ENCODE data around the gene HDAC3.

The HDAC3 gene

DNA sequence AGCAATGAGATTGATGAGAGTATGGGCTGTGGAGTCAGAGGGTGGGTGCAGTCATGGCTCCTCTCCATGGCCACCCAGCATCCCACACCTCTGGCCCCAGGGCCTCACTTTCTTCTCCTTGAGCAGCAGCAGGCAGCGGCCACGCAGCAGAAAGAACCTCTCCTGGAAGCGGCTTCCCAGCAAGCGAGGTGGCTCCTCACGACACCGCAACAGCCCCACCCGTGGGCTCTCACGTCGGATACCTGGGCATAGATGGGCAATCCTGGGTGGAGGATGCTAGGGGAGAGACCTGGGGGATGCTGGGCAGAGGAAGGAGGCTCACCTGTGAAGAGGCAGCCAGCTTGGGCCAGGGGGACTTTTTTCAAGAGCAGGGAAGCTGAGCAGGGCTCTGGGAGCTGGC is 19.7 kb upstream of the HDAC3 start:
- H3K27me3 ChIP-seq (ENCODE audit: control insufficient read depth, insufficient read depth, low read length) = no peaks in the 10 kb centered on the region
- peaks cover 4% of the 10 kb centered on the region for H3K4me1 ChIP-seq (ENCODE audit: control insufficient read depth, low read depth, low read length)
- H3K4me3 ChIP-seq (ENCODE audit: low read length) = no peak overlapping the region
- H3K36me3 ChIP-seq (ENCODE audit: control insufficient read depth, low read depth, low read length) = peaks cover 52% of the 10 kb centered on the region
- no peak overlapping the region for H3K9ac ChIP-seq (ENCODE audit: low read length)
- H3K9me3 ChIP-seq (ENCODE audit: control insufficient read depth, low read depth, low read length) = no peaks in the 10 kb centered on the region
- no peak overlapping the region for H3K27ac ChIP-seq (ENCODE audit: low read length)

DNA sequence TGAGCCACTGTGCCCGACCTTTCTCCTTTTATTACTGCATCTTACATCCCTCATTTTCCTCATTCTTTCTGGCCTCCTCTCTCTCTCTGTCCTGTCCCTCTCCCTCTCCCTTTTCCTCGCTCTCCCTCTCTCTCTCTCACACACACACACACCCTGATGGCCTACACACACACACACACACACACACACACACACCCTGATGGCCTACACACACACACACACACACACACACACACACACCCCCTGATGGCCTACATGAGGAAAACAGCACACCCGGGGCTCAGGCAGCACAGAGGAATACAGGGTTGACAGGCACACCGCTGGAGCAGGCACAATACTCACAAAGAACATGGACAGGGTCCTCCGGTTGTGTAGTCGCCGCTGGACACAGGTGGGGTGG is 18.4 kb upstream of the HDAC3 start:
- H3K9ac ChIP-seq (ENCODE audit: low read length) = no peak overlapping the region
- no peaks in the 10 kb centered on the region for H3K9me3 ChIP-seq (ENCODE audit: control insufficient read depth, low read depth, low read length)
- H3K4me1 ChIP-seq (ENCODE audit: control insufficient read depth, low read depth, low read length) = peaks cover 4% of the 10 kb centered on the region
- H3K27me3 ChIP-seq (ENCODE audit: control insufficient read depth, insufficient read depth, low read length) = no peaks in the 10 kb centered on the region
- no peak overlapping the region for H3K27ac ChIP-seq (ENCODE audit: low read length)
- H3K36me3 ChIP-seq (ENCODE audit: control insufficient read depth, low read depth, low read length) = peaks cover 51% of the 10 kb centered on the region
- H3K4me3 ChIP-seq (ENCODE audit: low read length) = no peak overlapping the region

DNA sequence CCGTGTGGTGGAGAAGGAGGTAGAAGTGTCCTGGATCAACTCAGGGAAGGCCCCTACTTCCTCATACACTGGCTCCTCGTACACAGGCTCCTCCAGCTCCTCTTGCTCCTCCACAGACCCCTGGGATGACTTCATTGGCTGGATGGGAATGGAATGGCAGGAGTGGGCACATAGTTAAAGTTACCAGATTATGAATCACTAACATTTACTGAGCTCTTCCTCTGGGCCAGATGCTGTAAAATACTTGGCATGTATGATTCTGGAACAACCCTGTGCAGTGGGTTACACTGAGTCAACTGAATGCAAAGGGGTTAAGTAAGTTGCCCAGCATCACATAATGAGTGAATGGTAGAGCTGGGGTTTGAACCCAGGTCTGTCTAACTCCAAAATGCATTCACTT is 17.6 kb upstream of the HDAC3 start:
- peaks cover 4% of the 10 kb centered on the region for H3K4me1 ChIP-seq (ENCODE audit: control insufficient read depth, low read depth, low read length)
- no peaks in the 10 kb centered on the region for H3K27me3 ChIP-seq (ENCODE audit: control insufficient read depth, insufficient read depth, low read length)
- no peak overlapping the region for H3K9ac ChIP-seq (ENCODE audit: low read length)
- H3K4me3 ChIP-seq (ENCODE audit: low read length) = no peak overlapping the region
- H3K27ac ChIP-seq (ENCODE audit: low read length) = no peak overlapping the region
- peaks cover 49% of the 10 kb centered on the region for H3K36me3 ChIP-seq (ENCODE audit: control insufficient read depth, low read depth, low read length)
- H3K9me3 ChIP-seq (ENCODE audit: control insufficient read depth, low read depth, low read length) = no peaks in the 10 kb centered on the region

DNA sequence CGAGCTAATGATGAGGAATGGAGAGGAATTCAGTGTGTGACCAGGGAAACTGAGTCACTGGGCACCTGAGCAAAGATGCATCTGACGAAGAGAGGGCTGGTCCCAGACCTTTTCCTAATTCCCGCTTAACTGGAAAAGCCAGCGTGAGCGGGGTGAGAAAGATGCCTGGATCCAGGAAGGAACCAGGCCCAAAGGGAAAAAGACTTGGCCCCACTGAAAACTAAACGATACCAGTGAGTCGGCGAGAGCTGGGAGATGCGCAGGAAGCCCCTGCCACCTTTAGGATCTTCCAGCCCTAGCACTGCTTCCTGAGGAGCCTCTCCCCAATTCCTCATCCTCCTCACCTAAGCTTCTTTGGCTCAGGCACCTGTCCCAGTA is 15.1 kb upstream of the HDAC3 start:
- H3K9me3 ChIP-seq (ENCODE audit: control insufficient read depth, low read depth, low read length) = no peaks in the 10 kb centered on the region
- peak overlapping the region; percentile 78 for H3K4me3 ChIP-seq (ENCODE audit: low read length)
- no peak overlapping the region for H3K9ac ChIP-seq (ENCODE audit: low read length)
- H3K4me1 ChIP-seq (ENCODE audit: control insufficient read depth, low read depth, low read length) = peaks cover 4% of the 10 kb centered on the region
- H3K27ac ChIP-seq (ENCODE audit: low read length) = no peak overlapping the region
- peaks cover 32% of the 10 kb centered on the region for H3K36me3 ChIP-seq (ENCODE audit: control insufficient read depth, low read depth, low read length)
- no peaks in the 10 kb centered on the region for H3K27me3 ChIP-seq (ENCODE audit: control insufficient read depth, insufficient read depth, low read length)

DNA sequence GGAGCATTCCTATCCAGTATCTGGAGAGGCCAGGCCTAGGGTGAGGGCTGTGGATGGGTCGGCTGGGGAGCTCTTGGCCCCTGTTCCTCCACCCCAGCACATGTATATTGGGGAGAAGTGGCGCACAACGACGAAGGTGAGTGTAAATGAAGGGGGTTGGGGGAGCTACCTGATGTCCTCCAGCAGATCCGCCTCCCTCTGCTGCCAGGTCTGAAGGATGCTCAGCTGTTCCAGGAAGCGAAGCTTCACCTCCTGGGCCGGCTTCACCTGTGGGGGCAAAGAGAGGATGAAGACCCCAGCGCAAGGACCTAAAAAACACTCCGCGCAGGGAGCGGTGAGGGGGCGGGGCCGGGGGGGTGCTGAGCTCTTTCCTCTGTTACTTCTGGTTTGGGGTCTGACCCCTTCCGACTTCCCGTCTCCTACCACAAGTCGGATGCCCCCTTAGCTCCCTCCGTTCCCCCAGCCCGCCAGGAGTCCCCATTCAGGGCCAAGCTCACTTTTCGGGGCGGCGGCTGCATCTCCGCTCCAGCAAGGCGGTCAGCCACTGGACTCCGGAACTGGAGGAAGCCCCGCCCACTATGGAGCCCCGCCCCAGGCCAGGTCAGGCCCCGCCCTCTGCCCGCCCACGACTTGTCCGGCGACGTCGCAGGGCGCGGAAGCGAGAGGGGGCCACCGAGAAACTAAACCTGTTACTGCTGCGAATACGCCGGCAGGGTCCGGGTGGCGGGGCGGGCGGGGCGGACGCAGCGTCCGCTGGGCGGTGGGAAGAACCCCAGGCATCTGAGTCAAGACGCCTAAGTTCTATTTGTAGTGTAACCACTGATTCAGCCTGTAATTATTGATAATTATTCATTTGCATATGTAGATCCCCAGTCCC is 14.4 kb upstream of the HDAC3 start, which contains the start of gene FCHSD1:
Gene FCHSD1, minus strand, starts transcription at position 568 of the 877 bp plus-strand sequence. Its CDS starts 50 bp downstream, at position 518.
- Histone ChIP-seq H3K36me3 (ENCODE audit: control insufficient read depth, low read depth, low read length) (peaks cover 25% of the 10 kb centered on the region), H3K27ac (ENCODE audit: low read length) (no peak within 1 kb of the TSS), H3K27me3 (ENCODE audit: control insufficient read depth, insufficient read depth, low read length) (no peaks in the 10 kb centered on the region), H3K9me3 (ENCODE audit: control insufficient read depth, low read depth, low read length) (no peaks in the 10 kb centered on the region), H3K4me3 (ENCODE audit: low read length) (peak within 1 kb of the TSS; percentile 78), H3K9ac (ENCODE audit: low read length) (peak within 1 kb of the TSS; percentile 34), H3K4me1 (ENCODE audit: control insufficient read depth, low read depth, low read length) (peaks cover 4% of the 10 kb centered on the region)

DNA sequence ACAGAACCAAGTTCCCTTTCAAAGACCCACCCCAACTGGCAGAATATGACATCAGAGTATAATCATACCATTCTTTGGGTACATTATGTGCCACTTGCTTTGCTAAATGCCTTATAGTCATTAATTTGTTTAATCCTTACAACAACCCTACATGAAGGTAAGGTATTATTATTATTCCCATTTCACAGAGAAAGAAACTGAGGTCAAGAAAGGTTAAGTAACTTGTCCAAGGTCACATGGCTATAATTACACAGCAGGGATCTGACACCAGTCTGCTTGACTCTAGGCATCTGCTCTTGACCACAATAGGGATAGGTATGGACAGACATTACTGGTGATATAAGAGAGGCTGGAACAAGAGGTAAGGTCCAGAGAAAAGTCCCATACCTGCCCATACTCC is 13.3 kb upstream of the HDAC3 start:
- Histone ChIP-seq H3K36me3 (ENCODE audit: control insufficient read depth, low read depth, low read length) (peaks cover 17% of the 10 kb centered on the region), H3K27me3 (ENCODE audit: control insufficient read depth, insufficient read depth, low read length) (no peaks in the 10 kb centered on the region), H3K4me1 (ENCODE audit: control insufficient read depth, low read depth, low read length) (peaks cover 4% of the 10 kb centered on the region), H3K27ac (ENCODE audit: low read length) (no peak overlapping the region), H3K9me3 (ENCODE audit: control insufficient read depth, low read depth, low read length) (no peaks in the 10 kb centered on the region), H3K4me3 (ENCODE audit: low read length) (no peak overlapping the region), H3K9ac (ENCODE audit: low read length) (no peak overlapping the region)

DNA sequence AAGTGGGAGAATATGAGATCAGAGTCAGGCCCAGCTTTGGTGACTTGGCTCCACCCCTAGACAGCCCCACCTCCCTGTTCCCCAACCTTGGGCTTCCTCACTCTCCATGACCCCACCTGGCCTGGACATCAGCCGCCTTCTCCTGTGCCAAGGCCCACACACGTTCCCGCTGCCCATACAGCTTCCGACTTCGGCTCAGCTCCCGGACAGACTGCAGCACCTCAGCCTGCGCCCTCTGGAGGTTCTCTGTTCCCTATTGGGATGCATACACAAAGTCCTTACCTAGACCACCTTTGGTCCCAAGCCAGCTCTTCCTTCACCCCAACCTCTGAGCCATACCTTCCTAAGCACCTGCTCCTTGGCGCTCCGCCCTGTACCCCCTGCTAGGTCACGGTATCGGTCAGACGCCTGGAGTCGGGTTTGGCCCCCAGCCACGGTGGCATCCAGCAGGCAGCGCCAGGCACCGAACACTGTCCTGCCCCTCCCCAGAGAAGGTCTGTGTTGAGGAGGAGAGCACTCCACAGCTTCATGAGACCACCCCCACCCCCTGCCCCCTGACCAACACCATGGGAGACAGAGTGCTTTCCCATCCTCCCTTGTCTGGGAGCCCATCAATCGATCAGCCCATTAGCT is 12.5 kb upstream of the HDAC3 start:
- no peaks in the 10 kb centered on the region for H3K9me3 ChIP-seq (ENCODE audit: control insufficient read depth, low read depth, low read length)
- H3K36me3 ChIP-seq (ENCODE audit: control insufficient read depth, low read depth, low read length) = peaks cover 16% of the 10 kb centered on the region
- no peak overlapping the region for H3K9ac ChIP-seq (ENCODE audit: low read length)
- H3K4me3 ChIP-seq (ENCODE audit: low read length) = no peak overlapping the region
- no peak overlapping the region for H3K27ac ChIP-seq (ENCODE audit: low read length)
- peaks cover 4% of the 10 kb centered on the region for H3K4me1 ChIP-seq (ENCODE audit: control insufficient read depth, low read depth, low read length)
- no peaks in the 10 kb centered on the region for H3K27me3 ChIP-seq (ENCODE audit: control insufficient read depth, insufficient read depth, low read length)

DNA sequence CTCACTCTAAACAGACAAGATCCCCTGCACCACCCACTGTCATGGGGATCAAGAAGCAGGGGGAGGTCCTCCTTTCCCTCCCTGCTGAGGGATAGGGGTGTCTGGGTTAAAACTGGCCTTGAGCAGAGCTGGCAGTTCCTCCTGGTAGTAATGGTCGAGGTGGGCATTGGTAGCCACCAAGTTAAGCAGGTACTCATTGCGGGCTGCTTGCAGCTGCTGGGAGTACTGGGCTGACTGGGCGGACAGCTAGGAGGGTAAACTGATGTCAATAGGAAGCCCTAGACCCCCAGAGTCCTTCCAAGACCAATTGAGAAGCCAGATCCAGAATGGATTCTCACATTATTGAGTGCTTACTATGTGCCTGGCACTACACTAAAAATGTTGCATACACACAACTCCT is 11.2 kb upstream of the HDAC3 start:
- Histone ChIP-seq H3K36me3 (ENCODE audit: control insufficient read depth, low read depth, low read length) (peaks cover 6% of the 10 kb centered on the region), H3K4me3 (ENCODE audit: low read length) (no peak overlapping the region), H3K9me3 (ENCODE audit: control insufficient read depth, low read depth, low read length) (no peaks in the 10 kb centered on the region), H3K4me1 (ENCODE audit: control insufficient read depth, low read depth, low read length) (peaks cover 4% of the 10 kb centered on the region), H3K27ac (ENCODE audit: low read length) (no peak overlapping the region), H3K27me3 (ENCODE audit: control insufficient read depth, insufficient read depth, low read length) (no peaks in the 10 kb centered on the region), H3K9ac (ENCODE audit: low read length) (no peak overlapping the region)

DNA sequence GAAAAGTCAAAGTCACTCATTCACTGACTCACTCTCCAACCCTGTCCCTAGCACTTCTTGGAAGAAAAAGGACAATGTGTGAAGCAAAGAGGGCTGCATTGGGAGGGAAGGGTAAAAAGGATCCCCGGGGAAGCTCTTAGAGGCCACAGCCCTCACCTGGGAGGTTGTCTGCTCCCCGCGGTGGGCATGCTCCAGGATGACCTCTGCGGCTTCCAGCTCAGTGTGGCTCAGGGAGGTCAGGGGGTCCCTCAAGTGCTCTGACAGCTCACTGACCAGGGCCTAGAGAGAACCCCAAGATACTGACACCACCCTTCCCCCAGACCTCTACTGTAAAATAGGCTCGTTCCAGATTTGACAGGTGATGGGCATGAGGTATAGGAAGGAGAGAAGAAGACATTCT is 10.6 kb upstream of the HDAC3 start:
- H3K27ac ChIP-seq (ENCODE audit: low read length) = no peak overlapping the region
- no peaks in the 10 kb centered on the region for H3K27me3 ChIP-seq (ENCODE audit: control insufficient read depth, insufficient read depth, low read length)
- no peak overlapping the region for H3K4me3 ChIP-seq (ENCODE audit: low read length)
- no peak overlapping the region for H3K9ac ChIP-seq (ENCODE audit: low read length)
- H3K36me3 ChIP-seq (ENCODE audit: control insufficient read depth, low read depth, low read length) = peaks cover 6% of the 10 kb centered on the region
- H3K4me1 ChIP-seq (ENCODE audit: control insufficient read depth, low read depth, low read length) = peaks cover 4% of the 10 kb centered on the region
- no peaks in the 10 kb centered on the region for H3K9me3 ChIP-seq (ENCODE audit: control insufficient read depth, low read depth, low read length)

DNA sequence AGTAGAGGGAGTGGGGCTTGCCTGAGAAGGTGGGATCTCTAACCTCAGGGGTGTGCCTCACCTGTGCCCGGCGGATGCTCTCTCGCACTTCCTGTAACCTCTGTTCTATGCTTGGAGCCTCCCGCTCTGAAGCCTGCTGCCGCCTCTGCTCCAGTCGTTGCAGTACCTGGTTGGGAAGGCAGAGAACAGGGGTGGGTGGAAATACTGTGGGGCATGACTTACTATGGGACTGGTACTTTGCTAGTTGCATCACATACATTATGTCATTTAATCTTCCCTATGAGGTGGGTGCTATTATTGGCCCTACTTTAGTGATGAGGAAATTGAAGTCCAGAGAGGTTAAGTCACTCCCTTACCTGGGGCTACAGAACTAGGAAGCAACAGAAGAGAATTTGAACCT is 9.4 kb upstream of the HDAC3 start:
- no peaks in the 10 kb centered on the region for H3K4me1 ChIP-seq (ENCODE audit: control insufficient read depth, low read depth, low read length)
- H3K27ac ChIP-seq (ENCODE audit: low read length) = no peak overlapping the region
- H3K9me3 ChIP-seq (ENCODE audit: control insufficient read depth, low read depth, low read length) = no peaks in the 10 kb centered on the region
- no peaks in the 10 kb centered on the region for H3K27me3 ChIP-seq (ENCODE audit: control insufficient read depth, insufficient read depth, low read length)
- no peak overlapping the region for H3K4me3 ChIP-seq (ENCODE audit: low read length)
- H3K36me3 ChIP-seq (ENCODE audit: control insufficient read depth, low read depth, low read length) = peaks cover 12% of the 10 kb centered on the region
- H3K9ac ChIP-seq (ENCODE audit: low read length) = no peak overlapping the region

DNA sequence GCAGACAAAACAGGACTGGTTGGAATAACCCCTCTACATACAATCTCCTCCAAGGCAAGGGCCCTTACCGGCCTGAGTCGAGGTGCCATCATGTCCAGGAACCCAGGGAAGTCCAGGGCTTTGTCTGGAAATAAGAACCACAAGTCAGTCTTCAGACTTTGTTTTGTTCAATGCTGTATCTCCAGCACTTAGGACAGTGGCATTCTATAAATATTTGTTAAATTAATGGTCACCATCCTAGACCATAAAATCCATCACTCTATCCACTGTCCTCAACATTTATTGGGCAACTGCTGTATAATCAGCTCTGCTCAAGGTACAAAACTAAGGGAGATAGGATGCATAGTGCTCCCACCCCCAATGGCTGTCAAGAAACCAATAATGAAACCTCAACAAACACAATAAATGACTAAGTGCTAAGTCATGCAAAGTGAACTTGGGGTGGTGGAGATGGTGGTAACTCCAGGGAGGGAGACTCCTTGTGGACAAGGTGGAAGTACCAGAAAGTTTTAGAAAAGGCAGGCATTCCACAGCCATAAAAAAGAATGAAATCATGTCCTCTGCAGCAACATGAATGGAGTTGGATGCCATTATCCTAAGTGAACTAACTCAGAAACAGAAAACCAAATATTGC is 5.1 kb upstream of the HDAC3 start:
- Histone ChIP-seq H3K9me3 (ENCODE audit: control insufficient read depth, low read depth, low read length) (no peaks in the 10 kb centered on the region), H3K4me1 (ENCODE audit: control insufficient read depth, low read depth, low read length) (no peaks in the 10 kb centered on the region), H3K36me3 (ENCODE audit: control insufficient read depth, low read depth, low read length) (peaks cover 6% of the 10 kb centered on the region), H3K4me3 (ENCODE audit: low read length) (no peak overlapping the region), H3K27me3 (ENCODE audit: control insufficient read depth, insufficient read depth, low read length) (no peaks in the 10 kb centered on the region), H3K9ac (ENCODE audit: low read length) (no peak overlapping the region), H3K27ac (ENCODE audit: low read length) (no peak overlapping the region)
